CD4-positive, alpha-beta T cell treated with Interleukin-12 subunit alpha and Interleukin-12 subunit beta, for 1 hour (primary cell): ENCODE data around the gene BET1.
"Not testable (repeated sequence)": the region's sequence is repeated elsewhere in the genome, so short reads cannot be mapped to it uniquely, and the experiment has no call there.

Experiments
- DNase-seq: peaks from one replicate; pipeline ENCODE4 v3.0.0-alpha.2; 2020

Gene BET1

GRCh38 chr7:94004024-94004951, at the start of gene BET1:
Gene BET1 (minus strand): TSS chr7:94004355. CDS start chr7:94004216, 139 bp downstream.
- DNase-seq, result peak; percentile 94

- DNase-seq, result no peak
Observed at GRCh38 chr7:94053532-94053931, 49.4 kb upstream of the BET1 start.

- DNase-seq, result no peak
Observed at GRCh38 chr7:94052398-94053180, 48.4 kb upstream of the BET1 start.

- DNase-seq, result peak; percentile 2
Observed at GRCh38 chr7:94050046-94050445, 45.9 kb upstream of the BET1 start.

- DNase-seq, result no peak
Observed at GRCh38 chr7:94049615-94050014, 45.5 kb upstream of the BET1 start.

- no peak for DNase-seq
Observed at GRCh38 chr7:94048755-94049154, 44.6 kb upstream of the BET1 start.

GRCh38 chr7:94047956-94048355, 43.8 kb upstream of the BET1 start:
- DNase-seq, result no peak

GRCh38 chr7:94045581-94045980, 41.4 kb upstream of the BET1 start:
- DNase-seq, result no peak

- no peak for DNase-seq
Observed at GRCh38 chr7:94044806-94045205, 40.7 kb upstream of the BET1 start.

GRCh38 chr7:94043299-94043698, 39.1 kb upstream of the BET1 start:
- no peak for DNase-seq

- no peak for DNase-seq
Observed at GRCh38 chr7:94042381-94042780, 38.2 kb upstream of the BET1 start.

- DNase-seq, result no peak
Observed at GRCh38 chr7:94041529-94041928, 37.4 kb upstream of the BET1 start.

GRCh38 chr7:94040254-94040653, 36.1 kb upstream of the BET1 start:
- no peak for DNase-seq

- DNase-seq, result no peak
Observed at GRCh38 chr7:94039368-94040035, 35.3 kb upstream of the BET1 start.

GRCh38 chr7:94031865-94032264, 27.7 kb upstream of the BET1 start:
- no peak for DNase-seq

GRCh38 chr7:94030634-94031033, 26.5 kb upstream of the BET1 start:
- DNase-seq, result no peak

- DNase-seq, result no peak
Observed at GRCh38 chr7:94029976-94030375, 25.8 kb upstream of the BET1 start.

- no peak for DNase-seq
Observed at GRCh38 chr7:94028768-94029167, 24.6 kb upstream of the BET1 start.

- DNase-seq, result not testable (repeated sequence)
Observed at GRCh38 chr7:94026619-94027018, 22.5 kb upstream of the BET1 start.

- no peak for DNase-seq
Observed at GRCh38 chr7:94022550-94022949, 18.4 kb upstream of the BET1 start.

GRCh38 chr7:94016786-94017185, 12.6 kb upstream of the BET1 start:
- no peak for DNase-seq

GRCh38 chr7:94015538-94015937, 11.4 kb upstream of the BET1 start:
- DNase-seq, result no peak

GRCh38 chr7:94012746-94013145, 8.6 kb upstream of the BET1 start:
- DNase-seq, result no peak
